WERI-Rb-1 (cell line): ENCODE results near the gene HOXA5.
A peak's percentile ranks its signal among the peaks of the same experiment; 100 is the strongest.

Experiments
- DNase-seq: peaks from one replicate; pipeline ENCODE4 v3.0.0-alpha.2; 2020
- H3K27ac ChIP-seq: fragments of 250-450 bp; sonication (Bioruptor Pico); 2 replicates; pipeline ENCODE4 v1.5.1; 2020; ENCODE audit warnings: mild to moderate bottlenecking, moderate library complexity
- H3K27me3 ChIP-seq: fragments of 250-450 bp; sonication (Bioruptor Pico); 2 replicates; pipeline ENCODE4 v1.5.1; 2021; ENCODE audit warnings: mild to moderate bottlenecking, low read depth, moderate library complexity; ENCODE audit not compliant: insufficient read depth, severe bottlenecking
- H3K36me3 ChIP-seq: fragments of 250-450 bp; sonication (Bioruptor Pico); 2 replicates; pipeline ENCODE4 v1.5.1; 2020; ENCODE audit warnings: mild to moderate bottlenecking, moderate library complexity
- H3K4me3 ChIP-seq: 2 replicates; pipeline ENCODE4 v1.5.1; 2011; ENCODE audit warnings: low read depth, mild to moderate bottlenecking, control low read depth, low read length
- H3K9me3 ChIP-seq: fragments of 250-450 bp; sonication (Bioruptor Pico); 2 replicates; pipeline ENCODE4 v1.5.1; 2021; ENCODE audit warnings: mild to moderate bottlenecking, moderate library complexity; ENCODE audit not compliant: severe bottlenecking
- CTCF ChIP-seq: IDR thresholded peaks from 2 replicates; pipeline ENCODE4 v1.5.1; 2011; ENCODE audit warnings: low read depth, mild to moderate bottlenecking, control low read depth, inconsistent platforms, low read length

HOXA5 gene

GRCh38 chr7:27116031-27116961 is 27.2 kb downstream of the HOXA5 start:
- H3K4me3 ChIP-seq, result no peak overlapping the region
- H3K36me3 ChIP-seq, result no peaks in the 10 kb centered on the region
- no peaks in the 10 kb centered on the region for H3K9me3 ChIP-seq
- H3K27me3 ChIP-seq, result peaks cover 64% of the 10 kb centered on the region
- DNase-seq, result no peak
- TF ChIP-seq CTCF, result no peak
- H3K27ac ChIP-seq, result no peak overlapping the region

DNA sequence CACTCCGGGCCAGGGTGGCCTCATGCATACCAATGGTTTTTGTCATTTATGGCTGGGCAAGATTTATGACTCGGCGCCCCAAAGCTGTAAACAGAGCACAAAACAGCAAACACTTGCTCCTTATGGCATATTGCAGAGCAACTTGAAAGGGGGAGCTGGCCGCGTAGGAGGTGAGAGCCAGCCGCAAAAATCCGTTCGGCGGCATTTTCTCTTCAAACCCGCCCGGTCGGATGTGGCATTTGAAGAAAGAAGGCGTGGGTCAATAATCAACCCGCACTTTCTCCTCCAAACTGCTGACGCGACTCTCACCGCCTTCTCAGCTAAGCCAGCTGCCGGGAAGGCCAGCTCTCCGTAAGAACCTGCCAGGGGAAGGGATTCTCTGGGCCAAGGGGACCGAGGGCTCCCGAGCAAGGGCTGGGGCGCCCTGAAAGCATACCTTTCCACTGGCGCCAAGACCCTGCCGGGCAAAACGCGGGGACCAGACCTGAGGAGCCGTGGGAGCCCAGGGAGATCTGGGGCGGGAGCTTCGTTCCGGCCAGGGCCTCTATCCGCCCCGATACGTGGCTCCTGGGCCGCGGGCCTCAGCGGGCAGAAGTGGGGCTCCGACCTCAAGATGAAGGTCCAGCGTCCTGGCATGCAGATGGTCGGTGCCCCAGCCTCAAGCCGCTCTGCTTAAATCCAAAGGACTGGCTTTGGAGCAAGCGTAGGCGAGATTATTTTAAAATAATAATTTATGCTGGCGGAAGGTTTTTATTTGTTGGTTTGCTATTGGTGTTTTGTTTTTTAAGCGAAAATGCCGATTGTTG is 28.1 kb downstream of the HOXA5 start:
- no peak overlapping the region for H3K27ac ChIP-seq
- no peak for TF ChIP-seq CTCF
- no peaks in the 10 kb centered on the region for H3K36me3 ChIP-seq
- peaks cover 63% of the 10 kb centered on the region for H3K27me3 ChIP-seq
- no peaks in the 10 kb centered on the region for H3K9me3 ChIP-seq
- DNase-seq, result no peak
- H3K4me3 ChIP-seq, result no peak overlapping the region

DNA sequence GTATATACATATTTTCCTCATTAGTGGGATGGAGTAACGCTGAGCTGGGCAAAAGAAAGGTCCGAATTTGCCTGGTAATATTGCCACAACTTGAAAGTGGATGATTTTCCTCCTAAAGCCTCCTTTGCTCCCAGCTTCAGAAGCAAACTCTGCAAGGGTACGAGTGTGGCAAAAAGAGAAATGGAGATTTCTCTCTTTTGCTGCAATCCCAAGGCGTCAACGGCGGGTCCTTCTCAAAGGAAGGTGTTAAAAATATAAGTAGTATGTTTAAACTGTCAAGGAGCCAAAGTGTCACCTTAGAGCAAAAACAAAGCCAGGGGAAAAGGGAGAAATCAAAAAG is 28.6 kb downstream of the HOXA5 start:
- Histone ChIP-seq H3K4me3 (no peak overlapping the region), H3K36me3 (no peaks in the 10 kb centered on the region), H3K9me3 (no peaks in the 10 kb centered on the region), H3K27ac (no peak overlapping the region), H3K27me3 (peaks cover 66% of the 10 kb centered on the region)
- DNase-seq, result no peak
- no peak for TF ChIP-seq CTCF

GRCh38 chr7:27113991-27114769 is 29.3 kb downstream of the HOXA5 start:
- peaks cover 72% of the 10 kb centered on the region for H3K27me3 ChIP-seq
- no peaks in the 10 kb centered on the region for H3K36me3 ChIP-seq
- peak; percentile 55 for DNase-seq
- H3K27ac ChIP-seq, result no peak overlapping the region
- TF ChIP-seq CTCF, result no peak
- no peaks in the 10 kb centered on the region for H3K9me3 ChIP-seq
- H3K4me3 ChIP-seq, result peak overlapping the region; percentile 53

DNA sequence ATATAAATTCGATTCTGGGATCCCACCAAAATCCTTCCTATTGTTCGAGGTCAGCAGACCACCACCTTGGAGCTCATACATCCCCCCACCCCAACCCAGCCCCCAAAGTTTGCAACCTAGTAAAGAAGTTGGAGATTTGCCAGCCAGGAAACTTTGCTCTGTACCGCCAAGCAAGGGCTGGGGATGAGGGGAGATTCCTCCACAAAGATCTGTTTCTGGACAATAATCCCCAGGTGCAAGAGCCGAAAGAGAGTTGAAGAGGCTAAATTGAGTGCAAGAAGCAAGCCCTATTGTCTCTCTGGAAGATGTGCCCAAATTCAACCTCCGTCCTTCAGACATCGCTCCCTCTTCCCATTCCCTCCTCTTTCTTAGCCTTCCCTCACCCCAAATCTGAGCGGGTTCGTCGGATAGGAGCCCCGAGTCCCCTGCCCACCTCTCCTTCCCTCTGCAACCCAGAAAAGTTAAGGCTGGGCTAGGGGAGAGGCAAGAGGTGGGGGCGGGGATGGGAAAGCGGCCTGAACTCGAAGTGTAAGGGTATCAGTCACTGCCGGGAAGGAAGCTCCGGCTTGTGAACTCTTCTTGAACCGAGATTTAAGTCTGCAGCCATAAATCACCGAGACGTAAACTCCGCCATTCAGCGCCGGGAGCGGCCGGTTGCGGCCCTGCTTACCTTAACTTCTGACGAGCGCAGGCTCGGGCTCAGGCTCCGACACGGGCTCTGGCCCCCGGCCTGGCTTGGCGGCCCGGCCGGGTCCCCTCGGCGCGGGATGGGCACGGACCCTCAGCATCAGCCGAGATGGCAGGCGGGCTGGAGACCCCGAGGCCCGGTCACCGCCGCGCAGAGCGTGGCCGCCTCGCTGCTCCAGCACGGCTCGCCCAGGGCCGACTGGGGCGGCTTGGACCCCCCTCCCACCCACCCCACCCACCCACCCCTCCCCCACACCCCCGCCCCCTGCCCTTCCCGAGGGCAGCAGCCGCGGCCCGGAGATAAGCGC is 30.2 kb downstream of the HOXA5 start:
- Histone ChIP-seq H3K27me3 (peaks cover 74% of the 10 kb centered on the region), H3K36me3 (no peaks in the 10 kb centered on the region), H3K27ac (peak overlapping the region; percentile 84), H3K9me3 (no peaks in the 10 kb centered on the region), H3K4me3 (peak overlapping the region; percentile 53)
- no peak for TF ChIP-seq CTCF
- DNase-seq, result peak; percentile 80
